Hindlimb muscle (tissue), 1 donor: ENCODE measurements around the gene TRRAP. TPM values are rescaled to one million over a fixed set of nuclear protein-coding genes. Genes with fewer than 3 reads are reported as not detected.

Experiments
- DNase-seq: peaks from one replicate; pipeline ENCODE4 v3.0.0-alpha.2; 2013
- polyA plus RNA-seq: library from polyadenylated mRNA; unstranded; fragments of 120-200 nt; gene quantifications from one replicate; pipeline ENCODE4 v1.2.1, GENCODE V29; 2013; ENCODE audit not compliant: insufficient read length

The TRRAP gene
- polyA plus RNA-seq, 1 donor, result 28.1 TPM

- no peak for DNase-seq
Observed at GRCh38 chr7:98903246-98903645, 24.9 kb downstream of the TRRAP start.

GRCh38 chr7:98907570-98907969 lies 29.2 kb downstream of the TRRAP start:
- DNase-seq, result no peak

- no peak for DNase-seq
Observed at GRCh38 chr7:98908585-98908984, 30.3 kb downstream of the TRRAP start.

- no peak for DNase-seq
Observed at GRCh38 chr7:98909487-98909886, 31.2 kb downstream of the TRRAP start.

- no peak for DNase-seq
Observed at GRCh38 chr7:98910427-98910826, 32.1 kb downstream of the TRRAP start.

GRCh38 chr7:98911916-98912315 lies 33.6 kb downstream of the TRRAP start:
- DNase-seq, result peak; percentile 53

- DNase-seq, result no peak
Observed at GRCh38 chr7:98913026-98913425, 34.7 kb downstream of the TRRAP start.

GRCh38 chr7:98913612-98914011 lies 35.3 kb downstream of the TRRAP start:
- DNase-seq, result no peak

GRCh38 chr7:98917331-98917730 lies 39.0 kb downstream of the TRRAP start:
- DNase-seq, result no peak

GRCh38 chr7:98921608-98922372 lies 43.5 kb downstream of the TRRAP start:
- no peak for DNase-seq

- DNase-seq, result no peak
Observed at GRCh38 chr7:98922392-98923187, 44.3 kb downstream of the TRRAP start.

- DNase-seq, result no peak
Observed at GRCh38 chr7:98923512-98923911, 45.2 kb downstream of the TRRAP start.

GRCh38 chr7:98927125-98927524 lies 48.8 kb downstream of the TRRAP start:
- no peak for DNase-seq

- no peak for DNase-seq
Observed at GRCh38 chr7:98930464-98930863, 52.1 kb downstream of the TRRAP start.

- no peak for DNase-seq
Observed at GRCh38 chr7:98930921-98931320, 52.6 kb downstream of the TRRAP start.

GRCh38 chr7:98933321-98933720 lies 55.0 kb downstream of the TRRAP start:
- no peak for DNase-seq

GRCh38 chr7:98934267-98934666 lies 55.9 kb downstream of the TRRAP start:
- no peak for DNase-seq

GRCh38 chr7:98935811-98936210 lies 57.5 kb downstream of the TRRAP start:
- no peak for DNase-seq

- DNase-seq, result no peak
Observed at GRCh38 chr7:98943336-98943735, 65.0 kb downstream of the TRRAP start.

GRCh38 chr7:98944386-98944785 lies 66.1 kb downstream of the TRRAP start:
- DNase-seq, result no peak

- no peak for DNase-seq
Observed at GRCh38 chr7:98945852-98946251, 67.5 kb downstream of the TRRAP start.

- DNase-seq, result no peak
Observed at GRCh38 chr7:98946389-98946788, 68.1 kb downstream of the TRRAP start.

GRCh38 chr7:98949336-98950044 lies 71.2 kb downstream of the TRRAP start:
- DNase-seq, result no peak
